Spleen (tissue), 7 donors: ENCODE measurements around the gene AP1G1.

ENCODE experiments used
- CTCF ChIP-seq, 11 experiments: fragments of 200-600 bp in 7 of 11; fragments of 450-650 bp in 4 of 11; sonication (generic) in 4 of 11; IDR thresholded peaks in 8 of 11; conservative IDR thresholded peaks in 3 of 11; 1 replicate in 7 of 11; 2 replicates in 4 of 11; pipeline versions ENCODE4 v1.4.0 to v1.8.0; 2016 to 2021; ENCODE audit warnings: antibody characterized with exemption in 11 of 11, inconsistent platforms in 4 of 11, mild to moderate bottlenecking in 1 of 11
- POLR2A ChIP-seq, 3 donors: fragments of 450-650 bp; IDR thresholded peaks; one replicate each; pipeline ENCODE4 v1.5.1; 2017; ENCODE audit warnings: antibody characterized with exemption in 3 of 3, mild to moderate bottlenecking in 1 of 3
- donor health status: DM: no; HTN: no; CAD: no; lungs with moderate emphysema.
- donor health status: DM: no; HTN: no; CAD: no.
- donor health status: DM: no; HTN: no; CAD: no.

GRCh38 chr16:71807905-71808592 is 585 bp downstream of the AP1G1 start:
- TF ChIP-seq POLR2A (IDR thresholded peaks at IDR 0.05) = no peak
- TF ChIP-seq CTCF (IDR thresholded peaks at IDR 0.05 in 8 of 11, conservative IDR thresholded peaks at IDR 0.05 in 3 of 11) = no peak
